Measurements from ENCODE around the gene TH. TPM values are rescaled to one million over a fixed set of nuclear protein-coding genes. Genes with fewer than 3 reads are reported as not detected.

TH gene
- total and polyA plus RNA-seq, 2 of the 4 experiments (the other 2 are of a cell fraction) = 0.10 TPM; not detected in 1

- Histone ChIP-seq H2BK20ac (ENCODE audit: low read depth, low read length) (no peak overlapping the region), H3K4me2 (ENCODE audit: low read depth, low read length) (no peak overlapping the region), H3K18ac (ENCODE audit: low read depth, low read length) (no peak overlapping the region), H3K14ac (replicated peaks; ENCODE audit: low read depth, low read length) (no peak overlapping the region), H4K5ac (ENCODE audit: low read depth, low read length) (no peak overlapping the region), H3K79me1 (ENCODE audit: low read depth in 1 of 2, low read length in 2 of 2) (peaks cover 0 to 9% of the 10 kb centered on the region in 2 experiments; a peak in 2 of 4 replicates), H3K27me3 (ENCODE audit: control insufficient read depth, insufficient read depth, low read length) (peaks cover 20% of the 10 kb centered on the region; the same call in 1 of the 2 replicates), H2AK9ac (replicated peaks; ENCODE audit: low read depth, low read length, poor library complexity) (no peak overlapping the region), H3K4me1 (ENCODE audit: control insufficient read depth, insufficient read depth, low read length) (no peaks in the 10 kb centered on the region), H2AFZ (replicated peaks; ENCODE audit: low read length, poor library complexity) (no peak overlapping the region), H3K4me3 (ENCODE audit: insufficient read depth, low read depth, low read length) (no peak overlapping the region), H2BK5ac (ENCODE audit: low read depth, low read length, poor library complexity, severe bottlenecking) (no peak overlapping the region), H3K9me1 (ENCODE audit: insufficient read depth, low read length) (peaks cover 7% of the 10 kb centered on the region), H3K9me3 (ENCODE audit: control insufficient read depth, insufficient read depth, low read length) (no peaks in the 10 kb centered on the region), H3K27ac (ENCODE audit: insufficient read depth, low read length) (no peak overlapping the region), H4K91ac (ENCODE audit: insufficient read depth, low read depth, low read length) (no peak overlapping the region), H3K23ac (ENCODE audit: low read depth, low read length) (no peak overlapping the region), H3K9ac (ENCODE audit: low read depth, low read length) (no peak overlapping the region), H4K8ac (ENCODE audit: low read depth in 2 of 2, low read length in 2 of 2) (no peak overlapping the region), H3K36me3 (ENCODE audit: control insufficient read depth, insufficient read depth, low read length) (peaks cover 2% of the 10 kb centered on the region; the same call in 1 of the 2 replicates), H2BK120ac (ENCODE audit: low read depth, low read length) (no peak overlapping the region), H3K56ac (ENCODE audit: extremely low read depth, insufficient read depth, low read length) (no peak overlapping the region), H3K4ac (ENCODE audit: low read depth, low read length) (no peak overlapping the region), H2BK15ac (ENCODE audit: low read depth, low read length) (no peak overlapping the region), H4K20me1 (ENCODE audit: insufficient read depth, low read length) (peaks cover 26% of the 10 kb centered on the region), H2AK5ac (ENCODE audit: low read depth, low read length) (no peak overlapping the region)
- no TSS peak for BruUV-seq (replicated peaks)
- no CpG with 5 or more reads among the region's 6 CpGs for WGBS, 2 experiments (ENCODE audit: extremely low coverage in 2 of 2, insufficient read length in 1 of 2)
- ATAC-seq (ENCODE audit: low read depth) (no peak), DNase-seq (no peak)
- in situ Hi-C loops (cut with MboI; ENCODE audit: low sequenced_read_pairs) (no loop called here), dilution Hi-C loops (cut with HindIII; ENCODE audit: low sequenced_read_pairs, unreplicated experiment) (no loop called here), intact Hi-C loops (cut with micrococcal nuclease) (no loop called here)
- CTCF ChIA-PET = interaction anchor here (0.9 kb wide), 1 partner anchor 24 kb away, joined by 3 read pairs; no protein-coding TSS in a partner anchor
- no peak for TF ChIP-seq NFE2L2 (IDR thresholded peaks at IDR 0.05; ENCODE audit: low read depth, low read length)
- no peak for TF ChIP-seq MAZ (IDR thresholded peaks at IDR 0.05; ENCODE audit: borderline replicate concordance, low read depth, low read length)
- no peak for TF ChIP-seq MAFK (IDR thresholded peaks at IDR 0.05; ENCODE audit: low read depth, low read length)
- no peak for TF ChIP-seq POLR2A (IDR thresholded peaks at IDR 0.05; ENCODE audit: low read depth, low read length)
- no peak for TF ChIP-seq RFX5 (IDR thresholded peaks at IDR 0.05; ENCODE audit: low read depth, low read length)
- no peak for TF ChIP-seq CTCF (conservative IDR thresholded peaks at IDR 0.05; ENCODE audit: low read depth, low read length)
- no peak for TF ChIP-seq RCOR1 (IDR thresholded peaks at IDR 0.05; ENCODE audit: insufficient replicate concordance, low read length)
- no peak for TF ChIP-seq RAD21 (IDR thresholded peaks at IDR 0.05; ENCODE audit: low read length)
- no peak for TF ChIP-seq SMC3 (IDR thresholded peaks at IDR 0.05; ENCODE audit: low read depth, low read length)
- TF ChIP-seq CEBPB (IDR thresholded peaks at IDR 0.05; ENCODE audit: low read depth, low read length) = no peak
- no peak for TF ChIP-seq CHD1 (IDR thresholded peaks at IDR 0.05; ENCODE audit: low read depth, low read length)
- no peak for TF ChIP-seq BHLHE40 (IDR thresholded peaks at IDR 0.05; ENCODE audit: low read depth, low read length)
- TF ChIP-seq USF2 (IDR thresholded peaks at IDR 0.05; ENCODE audit: low read depth, low read length) = no peak
- POLR2A ChIA-PET (ENCODE audit: unreplicated experiment) = no interaction called here
Observed at GRCh38 chr11:2132246-2132645, 39.4 kb downstream of the TH start.
